ENCODE measurements around the gene OXA1L. TPM values are rescaled to one million over a fixed set of nuclear protein-coding genes. Genes with fewer than 3 reads are reported as not detected.

The OXA1L gene
- total RNA-seq, 1 experiment from 2014 or later: 138 TPM

DNA sequence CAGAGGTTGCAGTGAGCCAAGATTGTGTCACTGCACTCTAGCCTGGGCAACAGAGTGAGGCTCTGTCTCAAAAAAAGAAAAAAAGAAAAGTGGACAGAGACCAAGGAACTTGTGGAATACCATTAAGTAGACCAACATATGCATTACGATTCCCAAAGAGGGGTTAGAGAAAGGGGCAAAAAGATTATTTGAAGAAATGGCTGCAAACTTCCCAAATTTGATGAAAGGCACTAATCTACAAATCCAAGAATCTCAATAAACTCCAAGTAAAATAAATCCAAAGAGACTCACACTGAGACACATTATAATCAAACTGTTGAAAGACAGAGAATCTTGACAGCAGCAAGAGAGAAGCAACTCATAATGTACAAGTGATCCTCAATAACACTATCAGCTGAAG, 4.8 kb upstream of the OXA1L start:
- TF ChIP-seq, protein P1, sequence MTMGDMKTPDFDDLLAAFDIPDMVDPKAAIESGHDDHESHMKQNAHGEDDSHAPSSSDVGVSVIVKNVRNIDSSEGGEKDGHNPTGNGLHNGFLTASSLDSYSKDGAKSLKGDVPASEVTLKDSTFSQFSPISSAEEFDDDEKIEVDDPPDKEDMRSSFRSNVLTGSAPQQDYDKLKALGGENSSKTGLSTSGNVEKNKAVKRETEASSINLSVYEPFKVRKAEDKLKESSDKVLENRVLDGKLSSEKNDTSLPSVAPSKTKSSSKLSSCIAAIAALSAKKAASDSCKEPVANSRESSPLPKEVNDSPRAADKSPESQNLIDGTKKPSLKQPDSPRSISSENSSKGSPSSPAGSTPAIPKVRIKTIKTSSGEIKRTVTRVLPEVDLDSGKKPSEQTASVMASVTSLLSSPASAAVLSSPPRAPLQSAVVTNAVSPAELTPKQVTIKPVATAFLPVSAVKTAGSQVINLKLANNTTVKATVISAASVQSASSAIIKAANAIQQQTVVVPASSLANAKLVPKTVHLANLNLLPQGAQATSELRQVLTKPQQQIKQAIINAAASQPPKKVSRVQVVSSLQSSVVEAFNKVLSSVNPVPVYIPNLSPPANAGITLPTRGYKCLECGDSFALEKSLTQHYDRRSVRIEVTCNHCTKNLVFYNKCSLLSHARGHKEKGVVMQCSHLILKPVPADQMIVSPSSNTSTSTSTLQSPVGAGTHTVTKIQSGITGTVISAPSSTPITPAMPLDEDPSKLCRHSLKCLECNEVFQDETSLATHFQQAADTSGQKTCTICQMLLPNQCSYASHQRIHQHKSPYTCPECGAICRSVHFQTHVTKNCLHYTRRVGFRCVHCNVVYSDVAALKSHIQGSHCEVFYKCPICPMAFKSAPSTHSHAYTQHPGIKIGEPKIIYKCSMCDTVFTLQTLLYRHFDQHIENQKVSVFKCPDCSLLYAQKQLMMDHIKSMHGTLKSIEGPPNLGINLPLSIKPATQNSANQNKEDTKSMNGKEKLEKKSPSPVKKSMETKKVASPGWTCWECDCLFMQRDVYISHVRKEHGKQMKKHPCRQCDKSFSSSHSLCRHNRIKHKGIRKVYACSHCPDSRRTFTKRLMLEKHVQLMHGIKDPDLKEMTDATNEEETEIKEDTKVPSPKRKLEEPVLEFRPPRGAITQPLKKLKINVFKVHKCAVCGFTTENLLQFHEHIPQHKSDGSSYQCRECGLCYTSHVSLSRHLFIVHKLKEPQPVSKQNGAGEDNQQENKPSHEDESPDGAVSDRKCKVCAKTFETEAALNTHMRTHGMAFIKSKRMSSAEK (CRISPR knock-in tag; IDR thresholded peaks at IDR 0.05; ENCODE audit: borderline replicate concordance): no peak
- TF ChIP-seq OVOL2 (CRISPR knock-in tag; IDR thresholded peaks at IDR 0.05; ENCODE audit: borderline replicate concordance): no peak
- TF ChIP-seq FOXJ3 (CRISPR knock-in tag; IDR thresholded peaks at IDR 0.05; ENCODE audit: borderline replicate concordance): no peak
- no peak for TF ChIP-seq MYBL2 (CRISPR knock-in tag; IDR thresholded peaks at IDR 0.05)
- TF ChIP-seq KAT7 (CRISPR knock-in tag; IDR thresholded peaks at IDR 0.05; ENCODE audit: borderline replicate concordance): no peak
- no peak for TF ChIP-seq RELA (CRISPR knock-in tag; IDR thresholded peaks at IDR 0.05; ENCODE audit: borderline replicate concordance)
- TF ChIP-seq ZNF263 (CRISPR knock-in tag; IDR thresholded peaks at IDR 0.05; ENCODE audit: low read depth): no peak
- TF ChIP-seq, protein P2, sequence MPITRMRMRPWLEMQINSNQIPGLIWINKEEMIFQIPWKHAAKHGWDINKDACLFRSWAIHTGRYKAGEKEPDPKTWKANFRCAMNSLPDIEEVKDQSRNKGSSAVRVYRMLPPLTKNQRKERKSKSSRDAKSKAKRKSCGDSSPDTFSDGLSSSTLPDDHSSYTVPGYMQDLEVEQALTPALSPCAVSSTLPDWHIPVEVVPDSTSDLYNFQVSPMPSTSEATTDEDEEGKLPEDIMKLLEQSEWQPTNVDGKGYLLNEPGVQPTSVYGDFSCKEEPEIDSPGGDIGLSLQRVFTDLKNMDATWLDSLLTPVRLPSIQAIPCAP (CRISPR knock-in tag; IDR thresholded peaks at IDR 0.05): no peak
- no peak for TF ChIP-seq CREM (CRISPR knock-in tag; IDR thresholded peaks at IDR 0.05)
- TF ChIP-seq ZNF219 (CRISPR knock-in tag; IDR thresholded peaks at IDR 0.05; ENCODE audit: borderline replicate concordance): no peak
- TF ChIP-seq, protein P3, sequence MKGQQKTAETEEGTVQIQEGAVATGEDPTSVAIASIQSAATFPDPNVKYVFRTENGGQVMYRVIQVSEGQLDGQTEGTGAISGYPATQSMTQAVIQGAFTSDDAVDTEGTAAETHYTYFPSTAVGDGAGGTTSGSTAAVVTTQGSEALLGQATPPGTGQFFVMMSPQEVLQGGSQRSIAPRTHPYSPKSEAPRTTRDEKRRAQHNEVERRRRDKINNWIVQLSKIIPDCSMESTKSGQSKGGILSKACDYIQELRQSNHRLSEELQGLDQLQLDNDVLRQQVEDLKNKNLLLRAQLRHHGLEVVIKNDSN (CRISPR knock-in tag; IDR thresholded peaks at IDR 0.05): no peak
- TF ChIP-seq ESRRA (CRISPR knock-in tag; IDR thresholded peaks at IDR 0.05; ENCODE audit: borderline replicate concordance): no peak
- no peak for TF ChIP-seq NR1H2 (CRISPR knock-in tag; IDR thresholded peaks at IDR 0.05)
- no peak for TF ChIP-seq ZNF121 (CRISPR knock-in tag; IDR thresholded peaks at IDR 0.05)
- TF ChIP-seq, protein P4, sequence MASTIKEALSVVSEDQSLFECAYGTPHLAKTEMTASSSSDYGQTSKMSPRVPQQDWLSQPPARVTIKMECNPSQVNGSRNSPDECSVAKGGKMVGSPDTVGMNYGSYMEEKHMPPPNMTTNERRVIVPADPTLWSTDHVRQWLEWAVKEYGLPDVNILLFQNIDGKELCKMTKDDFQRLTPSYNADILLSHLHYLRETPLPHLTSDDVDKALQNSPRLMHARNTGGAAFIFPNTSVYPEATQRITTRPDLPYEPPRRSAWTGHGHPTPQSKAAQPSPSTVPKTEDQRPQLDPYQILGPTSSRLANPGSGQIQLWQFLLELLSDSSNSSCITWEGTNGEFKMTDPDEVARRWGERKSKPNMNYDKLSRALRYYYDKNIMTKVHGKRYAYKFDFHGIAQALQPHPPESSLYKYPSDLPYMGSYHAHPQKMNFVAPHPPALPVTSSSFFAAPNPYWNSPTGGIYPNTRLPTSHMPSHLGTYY (CRISPR knock-in tag; IDR thresholded peaks at IDR 0.05): no peak
- TF ChIP-seq NFYB (CRISPR knock-in tag; conservative IDR thresholded peaks at IDR 0.05; ENCODE audit: low read depth): no peak
- TF ChIP-seq, protein P5, sequence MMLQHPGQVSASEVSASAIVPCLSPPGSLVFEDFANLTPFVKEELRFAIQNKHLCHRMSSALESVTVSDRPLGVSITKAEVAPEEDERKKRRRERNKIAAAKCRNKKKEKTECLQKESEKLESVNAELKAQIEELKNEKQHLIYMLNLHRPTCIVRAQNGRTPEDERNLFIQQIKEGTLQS (CRISPR knock-in tag; conservative IDR thresholded peaks at IDR 0.05): no peak
- TF ChIP-seq, protein P6, sequence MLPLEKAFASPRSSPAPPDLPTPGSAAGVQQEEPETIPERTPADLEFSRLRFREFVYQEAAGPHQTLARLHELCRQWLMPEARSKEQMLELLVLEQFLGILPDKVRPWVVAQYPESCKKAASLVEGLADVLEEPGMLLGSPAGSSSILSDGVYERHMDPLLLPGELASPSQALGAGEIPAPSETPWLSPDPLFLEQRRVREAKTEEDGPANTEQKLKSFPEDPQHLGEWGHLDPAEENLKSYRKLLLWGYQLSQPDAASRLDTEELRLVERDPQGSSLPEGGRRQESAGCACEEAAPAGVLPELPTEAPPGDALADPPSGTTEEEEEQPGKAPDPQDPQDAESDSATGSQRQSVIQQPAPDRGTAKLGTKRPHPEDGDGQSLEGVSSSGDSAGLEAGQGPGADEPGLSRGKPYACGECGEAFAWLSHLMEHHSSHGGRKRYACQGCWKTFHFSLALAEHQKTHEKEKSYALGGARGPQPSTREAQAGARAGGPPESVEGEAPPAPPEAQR (CRISPR knock-in tag; IDR thresholded peaks at IDR 0.05): no peak
- TF ChIP-seq, protein P7, sequence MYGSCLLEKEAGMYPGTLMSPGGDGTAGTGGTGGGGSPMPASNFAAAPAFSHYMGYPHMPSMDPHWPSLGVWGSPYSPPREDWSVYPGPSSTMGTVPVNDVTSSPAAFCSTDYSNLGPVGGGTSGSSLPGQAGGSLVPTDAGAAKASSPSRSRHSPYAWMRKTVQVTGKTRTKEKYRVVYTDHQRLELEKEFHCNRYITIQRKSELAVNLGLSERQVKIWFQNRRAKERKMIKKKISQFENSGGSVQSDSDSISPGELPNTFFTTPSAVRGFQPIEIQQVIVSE (CRISPR knock-in tag; IDR thresholded peaks at IDR 0.05; ENCODE audit: borderline replicate concordance): no peak
- Mint-ChIP-seq H3K36me3 (peaks cover 2% of the 10 kb centered on the region; the same call in 1 of the 2 replicates), H3K27me3 (ENCODE audit: low read depth) (no peaks in the 10 kb centered on the region; the same call in 1 of the 2 replicates), H3K4me3 (no peak overlapping the region), H3K4me1 (peaks cover 13% of the 10 kb centered on the region), H3K9me3 (0 out of 2 replicates have a peak, but pooled peaks cover 3% of the 10 kb centered on the region), H3K27ac (no peak overlapping the region)
- ChIA-PET CTCF (interaction anchor here (1.2 kb wide), 1 partner anchor 205 kb away, joined by 3 read pairs; no protein-coding TSS in a partner anchor), POLR2A (no interaction called here)
- ATAC-seq (no peak), DNase-seq (ENCODE audit: low spot score) (no peak)

Measured in WTC11 (cell line).